GM12878 (cell line): ENCODE results near the gene NME7. TPM values are rescaled to one million over a fixed set of nuclear protein-coding genes. Genes with fewer than 3 reads are reported as not detected.

Experiments
- ATAC-seq: fragments of 200-7000 bp; cut with Tn5 transposase; 3 replicates; pipeline ENCODE4 v1.9.1; 2020; ENCODE audit warnings: mild to moderate bottlenecking, moderate library complexity
- BruUV-seq: library from RNA; stranded (reverse); fragments of 400-500 nt; replicated peaks from 2 replicates; lab custom pipeline; 2021; lab: Mats Ljungman, UMichigan
- CTCF ChIA-PET: fragments of 300-600 bp; sonication (Branson Sonifier 250); formaldehyde crosslinking; extraction: SDS; loops from one replicate; lab custom pipeline; 2021; ENCODE audit warnings: inconsistent platforms; lab: Yijun Ruan, JAX
- POLR2A ChIA-PET: fragments of 350-600 bp; formaldehyde crosslinking; extraction: SDS; loops from one replicate; lab custom pipeline; 2021; ENCODE audit warnings: inconsistent platforms; lab: Charles Lee
- RAD21 ChIA-PET: fragments of 300-600 bp; sonication (Branson Sonifier 250); formaldehyde crosslinking; loops from one replicate; lab custom pipeline; 2023; ENCODE audit warnings: antibody characterized with exemption; ENCODE audit not compliant: unreplicated experiment; lab: Charles Lee
- SMC1A ChIA-PET: fragments of 300-600 bp; sonication (Branson Sonifier 250); formaldehyde crosslinking; loops from one replicate; lab custom pipeline; 2023; ENCODE audit not compliant: unreplicated experiment, uncharacterized antibody; lab: Charles Lee
- DNase-seq: peaks from one replicate; pipeline ENCODE4 v3.0.0-alpha.2; 2011; ENCODE audit warnings: low read depth, low spot score
- FAIRE-seq: peaks from 3 replicates; lab custom pipeline; 2011; peaks lifted over from hg19 to GRCh38; lab: Jason Lieb, UNC
- H2AFZ ChIP-seq: 2 replicates; pipeline ENCODE4 v1.6.0; 2011; ENCODE audit warnings: low read depth, low read length, control low read depth; ENCODE audit not compliant: control insufficient read depth
- H3K27ac ChIP-seq: 2 replicates; pipeline ENCODE4 v1.5.1; 2011; ENCODE audit warnings: control low read depth; ENCODE audit not compliant: control insufficient read depth, insufficient read depth
- H3K27me3 ChIP-seq, 2 experiments: replicated peaks in 1 of 2; 2 replicates each; pipeline versions ENCODE4 v1.6.0 to v1.6.1; 2011; ENCODE audit warnings: low read length in 1 of 2; ENCODE audit not compliant: control insufficient read depth in 2 of 2, insufficient read depth in 2 of 2
- H3K36me3 ChIP-seq, 2 experiments: 2 replicates each; pipeline ENCODE4 v1.5.1; 2011; ENCODE audit warnings: low read length in 1 of 2; ENCODE audit not compliant: control insufficient read depth in 2 of 2, insufficient read depth in 2 of 2
- H3K4me1 ChIP-seq: 2 replicates; pipeline ENCODE4 v1.6.1; 2011; ENCODE audit warnings: mild to moderate bottlenecking, low read length, moderate library complexity, mixed read lengths; ENCODE audit not compliant: control insufficient read depth, insufficient read depth
- H3K4me2 ChIP-seq: 2 replicates; pipeline ENCODE4 v1.6.0; 2011; ENCODE audit warnings: control low read depth; ENCODE audit not compliant: control insufficient read depth, insufficient read depth
- H3K4me3 ChIP-seq: fragments of 200-600 bp; sonication (generic); 2 replicates; pipeline ENCODE4 v1.5.1; 2016
- H3K79me2 ChIP-seq: 2 replicates; pipeline ENCODE4 v1.6.0; 2011; ENCODE audit warnings: low read length; ENCODE audit not compliant: control insufficient read depth, insufficient read depth
- H3K9ac ChIP-seq: 2 replicates; pipeline ENCODE4 v1.8.0; 2011; ENCODE audit warnings: low read length, control low read depth, mixed read lengths; ENCODE audit not compliant: control insufficient read depth, insufficient read depth
- H3K9me3 ChIP-seq: replicated peaks from 3 replicates; pipeline ENCODE4 v1.5.1; 2011; ENCODE audit warnings: mild to moderate bottlenecking, low read length; ENCODE audit not compliant: control insufficient read depth, insufficient read depth
- H4K20me1 ChIP-seq: 2 replicates; pipeline ENCODE4 v1.6.0; 2011; ENCODE audit not compliant: control insufficient read depth, insufficient read depth
- CREB1 ChIP-seq: IDR thresholded peaks from 2 replicates; pipeline ENCODE4 v1.6.1; 2012; ENCODE audit warnings: low read depth, mild to moderate bottlenecking, inconsistent platforms
- DPF2 ChIP-seq: fragments of 450-650 bp; IDR thresholded peaks from 2 replicates; pipeline ENCODE4 v1.6.1; 2017; ENCODE audit warnings: mild to moderate bottlenecking
- E2F4 ChIP-seq: IDR thresholded peaks from 2 replicates; pipeline ENCODE4 v1.6.1; 2012; ENCODE audit warnings: low read depth, low read length, improper control_type of control experiment
- E4F1 ChIP-seq: fragments of 450-650 bp; IDR thresholded peaks from 2 replicates; pipeline ENCODE4 v1.6.1; 2018; ENCODE audit warnings: borderline replicate concordance, mild to moderate bottlenecking; ENCODE audit not compliant: partially characterized antibody
- FOXK2 ChIP-seq: fragments of 450-650 bp; IDR thresholded peaks from 2 replicates; pipeline ENCODE4 v1.6.1; 2017; ENCODE audit warnings: mild to moderate bottlenecking, moderate library complexity
- PAX5 ChIP-seq: IDR thresholded peaks from 2 replicates; pipeline ENCODE4 v1.6.1; 2011; ENCODE audit warnings: low read depth, low read length, borderline replicate concordance
- RBBP5 ChIP-seq: fragments of 200-600 bp; sonication (generic); conservative IDR thresholded peaks from 2 replicates; pipeline ENCODE4 v1.6.1; 2016
- WGBS: methylation state at CpG from one replicate; pipeline ENCODE4 v1.1.6; 2016; ENCODE audit warnings: low lambda C conversion rate; ENCODE audit not compliant: insufficient replicate concordance, insufficient coverage; ENCODE audit errors: missing lambda C conversion rate; 5-methylcytosine and 5-hydroxymethylcytosine counted together
- in situ Hi-C: fragments of 300-500 bp; cut with MboI; formaldehyde crosslinking; loops from 9 replicates; pipeline ENCODE4 v1.14.3; 2018; ENCODE audit warnings: mixed read lengths
- intact Hi-C: fragments of 100-400 bp; cut with micrococcal nuclease; formaldehyde crosslinking; loops from one replicate; pipeline ENCODE4 v1.14.2; 2022; ENCODE audit not compliant: unreplicated experiment
- polyA plus RNA-seq, 11 experiments: library from polyadenylated mRNA; depleted of rRNA in 4 of 11; unstranded in 6 of 11; stranded (reverse) in 5 of 11; fragments of >200 nt; fragmentation: Nextera tagmentation in 4 of 11; fragmentation: Illumina TruSeq in 1 of 11; extraction: Ambion mirVana in 4 of 11; extraction: Trizol in 1 of 11; gene quantifications; 1 replicate in 1 of 11; 2 replicates in 10 of 11; pipeline versions ENCODE4 v1.2.1 to v1.2.3, GENCODE V29; 2011 to 2016; ENCODE audit warnings: inconsistent platforms in 2 of 11, missing spikeins in 2 of 11, low read depth in 1 of 11
- total RNA-seq, 4 experiments: library from RNA; depleted of rRNA in 3 of 4; stranded (reverse); fragments of >200 nt in 3 of 4; fragmentation: Illumina TruSeq in 1 of 4; extraction: Trizol in 1 of 4; gene quantifications; 2 replicates each; pipeline versions ENCODE4 v1.2.1 to v1.2.3, GENCODE V29; 2013 to 2021

Gene NME7
- total and polyA plus RNA-seq, 10 of the 15 experiments (the other 5 are each of a cell fraction or from before 2014, with no cell fraction given), result 1.5 to 15.6 (median 7.2) TPM

- no peak for TF ChIP-seq E2F4
Measured at GRCh38 chr1:169295846-169296245, 71.8 kb downstream of the NME7 start (continued).

GRCh38 chr1:169295425-169295824 lies 72.2 kb downstream of the NME7 start:
- DNase-seq (no peak), ATAC-seq (no peak), FAIRE-seq (no peak)
- H3K9ac ChIP-seq, result no peak overlapping the region
- H3K4me3 ChIP-seq, result no peak overlapping the region
- no peaks in the 10 kb centered on the region for H3K79me2 ChIP-seq
- WGBS, result 100% methylated on average over 1 of the region's 1 CpG
- H3K27me3 ChIP-seq, result no peaks in the 10 kb centered on the region
- H3K36me3 ChIP-seq, result no peaks in the 10 kb centered on the region
- H4K20me1 ChIP-seq, result no peaks in the 10 kb centered on the region
- BruUV-seq, result no TSS peak
- H3K4me1 ChIP-seq, result no peaks in the 10 kb centered on the region
- no peak overlapping the region for H3K27ac ChIP-seq
- intact Hi-C loops, result no loop called here
- H2AFZ ChIP-seq, result no peak overlapping the region
- RAD21 ChIA-PET, result interaction anchor here (0.6 kb wide), 1 partner anchor 807 kb away, joined by 3 read pairs; no protein-coding TSS in a partner anchor
- H3K9me3 ChIP-seq, result no peaks in the 10 kb centered on the region
- CTCF ChIA-PET, result no interaction called here
- TF ChIP-seq E4F1, result no peak
- TF ChIP-seq CREB1, result no peak
- TF ChIP-seq RBBP5, result no peak
- TF ChIP-seq FOXK2, result no peak
- TF ChIP-seq E2F4, result no peak
- TF ChIP-seq PAX5, result no peak
- no peak for TF ChIP-seq DPF2
- SMC1A ChIA-PET, result no interaction called here
- POLR2A ChIA-PET, result interaction anchor here (0.6 kb wide), 1 partner anchor 1131 kb away, joined by 3 read pairs; no protein-coding TSS in a partner anchor
- in situ Hi-C loops, result no loop called here
- H3K4me2 ChIP-seq, result no peak overlapping the region
